BE2C (cell line): ENCODE results near the gene TTLL11.

Experiments used
- DNase-seq: peaks from one replicate; pipeline ENCODE4 v3.0.0-alpha.2; 2020
- H3K27me3 ChIP-seq: fragments of 250-450 bp; sonication (Bioruptor Pico); 2 replicates; pipeline ENCODE4 v1.5.1; 2020; ENCODE audit warnings: mild to moderate bottlenecking
- H3K36me3 ChIP-seq: fragments of 250-450 bp; sonication (Bioruptor Pico); 2 replicates; pipeline ENCODE4 v1.5.1; 2020; ENCODE audit warnings: mild to moderate bottlenecking
- H3K4me1 ChIP-seq: fragments of 250-450 bp; sonication (Bioruptor Pico); 2 replicates; pipeline ENCODE4 v1.5.1; 2020
- H3K4me3 ChIP-seq: 2 replicates; pipeline ENCODE4 v1.5.1; 2011; ENCODE audit warnings: low read depth, low read length
- H3K9me3 ChIP-seq: fragments of 250-450 bp; sonication (Bioruptor Pico); 2 replicates; pipeline ENCODE4 v1.5.1; 2020
- TF ChIP-seq, protein P1 (sequence below): IDR thresholded peaks from 2 replicates; pipeline ENCODE4 v1.5.1; 2012; ENCODE audit warnings: mild to moderate bottlenecking, low read depth, low read length

Gene TTLL11

DNA sequence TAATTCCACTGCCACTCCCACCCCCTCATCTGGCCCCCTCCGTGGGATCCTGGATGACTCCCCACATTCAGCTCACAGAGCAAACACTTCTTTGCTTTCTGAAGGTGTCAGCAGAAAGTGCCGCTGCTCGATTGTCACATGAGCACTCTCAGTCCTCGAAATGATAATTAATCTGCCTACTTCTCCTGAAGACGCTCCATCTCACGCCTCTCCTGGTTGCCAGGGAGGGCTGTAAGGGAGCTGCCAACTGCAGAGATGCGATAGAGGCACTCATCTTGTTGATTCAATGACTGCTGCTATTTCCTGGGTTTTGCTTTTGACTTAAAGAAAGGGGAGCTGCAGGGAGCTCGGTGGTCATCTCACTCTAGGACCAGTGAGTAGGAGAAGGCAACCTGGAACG, 235.2 kb downstream of the TTLL11 start:
- TF ChIP-seq, protein P1, sequence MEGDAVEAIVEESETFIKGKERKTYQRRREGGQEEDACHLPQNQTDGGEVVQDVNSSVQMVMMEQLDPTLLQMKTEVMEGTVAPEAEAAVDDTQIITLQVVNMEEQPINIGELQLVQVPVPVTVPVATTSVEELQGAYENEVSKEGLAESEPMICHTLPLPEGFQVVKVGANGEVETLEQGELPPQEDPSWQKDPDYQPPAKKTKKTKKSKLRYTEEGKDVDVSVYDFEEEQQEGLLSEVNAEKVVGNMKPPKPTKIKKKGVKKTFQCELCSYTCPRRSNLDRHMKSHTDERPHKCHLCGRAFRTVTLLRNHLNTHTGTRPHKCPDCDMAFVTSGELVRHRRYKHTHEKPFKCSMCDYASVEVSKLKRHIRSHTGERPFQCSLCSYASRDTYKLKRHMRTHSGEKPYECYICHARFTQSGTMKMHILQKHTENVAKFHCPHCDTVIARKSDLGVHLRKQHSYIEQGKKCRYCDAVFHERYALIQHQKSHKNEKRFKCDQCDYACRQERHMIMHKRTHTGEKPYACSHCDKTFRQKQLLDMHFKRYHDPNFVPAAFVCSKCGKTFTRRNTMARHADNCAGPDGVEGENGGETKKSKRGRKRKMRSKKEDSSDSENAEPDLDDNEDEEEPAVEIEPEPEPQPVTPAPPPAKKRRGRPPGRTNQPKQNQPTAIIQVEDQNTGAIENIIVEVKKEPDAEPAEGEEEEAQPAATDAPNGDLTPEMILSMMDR, result no peak
- Histone ChIP-seq H3K4me3 (no peak overlapping the region), H3K27me3 (no peaks in the 10 kb centered on the region), H3K9me3 (no peaks in the 10 kb centered on the region; the same call in 1 of the 2 replicates), H3K4me1 (no peaks in the 10 kb centered on the region), H3K36me3 (no peaks in the 10 kb centered on the region)
- DNase-seq, result no peak

DNA sequence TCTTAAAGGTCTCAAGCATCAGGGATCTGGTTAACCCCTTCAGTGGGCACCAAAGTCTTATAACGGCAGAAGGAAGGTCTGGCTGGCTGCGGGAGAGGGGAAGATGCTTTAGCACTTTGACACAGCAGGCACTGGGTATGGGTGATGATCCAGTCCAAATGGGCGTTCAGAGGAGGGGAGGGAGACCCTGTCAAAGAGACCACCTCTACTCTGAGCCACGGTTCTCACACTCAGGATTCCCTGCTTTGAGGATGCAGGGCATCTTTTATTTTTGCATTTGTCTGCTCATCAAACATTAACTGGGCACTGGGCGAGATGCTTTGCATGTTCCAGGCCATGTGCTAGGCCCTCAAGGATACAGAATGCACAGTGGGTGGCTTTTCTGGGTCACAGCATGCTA, 237.6 kb downstream of the TTLL11 start:
- Histone ChIP-seq H3K4me3 (no peak overlapping the region), H3K27me3 (no peaks in the 10 kb centered on the region), H3K36me3 (no peaks in the 10 kb centered on the region), H3K4me1 (no peaks in the 10 kb centered on the region), H3K9me3 (no peaks in the 10 kb centered on the region; the same call in 1 of the 2 replicates)
- DNase-seq, result no peak
- TF ChIP-seq, protein P1, result no peak

DNA sequence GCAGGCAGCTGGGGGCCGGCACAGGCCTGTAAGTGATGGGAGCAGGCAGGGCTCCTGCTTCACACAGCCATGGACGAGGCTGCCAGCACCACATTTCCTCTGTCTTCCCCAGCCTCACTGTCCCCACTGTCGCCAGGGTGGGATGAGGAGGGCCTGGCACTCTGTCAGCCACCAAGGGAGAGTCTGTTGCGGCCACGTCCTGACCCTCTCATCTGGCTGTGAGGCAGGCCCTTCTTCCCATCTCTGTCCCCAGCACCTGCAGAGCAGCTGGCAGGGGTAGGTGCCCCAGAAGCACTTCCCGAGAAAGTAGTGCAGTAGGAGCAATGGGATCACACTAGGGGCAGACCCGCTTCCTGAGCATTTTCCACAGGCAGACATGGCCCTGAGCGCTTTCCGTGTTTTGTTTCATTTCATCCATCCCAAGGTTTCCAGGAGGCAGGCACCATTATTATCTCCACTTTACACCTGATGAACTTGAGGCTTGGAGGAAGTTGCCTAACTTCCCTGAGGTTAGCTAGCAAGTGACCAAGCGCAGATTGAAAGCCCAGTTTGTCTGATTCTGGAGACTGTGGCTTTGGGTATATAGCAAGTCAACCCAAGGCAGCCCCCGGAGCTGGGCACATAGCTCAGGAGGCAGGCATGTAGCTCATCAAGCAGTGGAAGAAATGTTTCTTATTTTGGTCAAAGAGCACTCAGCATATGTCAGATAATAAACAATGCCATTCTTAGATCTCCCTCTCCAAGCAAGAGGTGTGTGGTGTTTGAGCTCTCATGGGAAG, 239.3 kb downstream of the TTLL11 start:
- TF ChIP-seq, protein P1, result no peak
- no peak for DNase-seq
- no peaks in the 10 kb centered on the region for H3K9me3 ChIP-seq
- no peaks in the 10 kb centered on the region for H3K36me3 ChIP-seq
- H3K4me1 ChIP-seq, result no peaks in the 10 kb centered on the region
- H3K27me3 ChIP-seq, result no peaks in the 10 kb centered on the region
- no peak overlapping the region for H3K4me3 ChIP-seq

DNA sequence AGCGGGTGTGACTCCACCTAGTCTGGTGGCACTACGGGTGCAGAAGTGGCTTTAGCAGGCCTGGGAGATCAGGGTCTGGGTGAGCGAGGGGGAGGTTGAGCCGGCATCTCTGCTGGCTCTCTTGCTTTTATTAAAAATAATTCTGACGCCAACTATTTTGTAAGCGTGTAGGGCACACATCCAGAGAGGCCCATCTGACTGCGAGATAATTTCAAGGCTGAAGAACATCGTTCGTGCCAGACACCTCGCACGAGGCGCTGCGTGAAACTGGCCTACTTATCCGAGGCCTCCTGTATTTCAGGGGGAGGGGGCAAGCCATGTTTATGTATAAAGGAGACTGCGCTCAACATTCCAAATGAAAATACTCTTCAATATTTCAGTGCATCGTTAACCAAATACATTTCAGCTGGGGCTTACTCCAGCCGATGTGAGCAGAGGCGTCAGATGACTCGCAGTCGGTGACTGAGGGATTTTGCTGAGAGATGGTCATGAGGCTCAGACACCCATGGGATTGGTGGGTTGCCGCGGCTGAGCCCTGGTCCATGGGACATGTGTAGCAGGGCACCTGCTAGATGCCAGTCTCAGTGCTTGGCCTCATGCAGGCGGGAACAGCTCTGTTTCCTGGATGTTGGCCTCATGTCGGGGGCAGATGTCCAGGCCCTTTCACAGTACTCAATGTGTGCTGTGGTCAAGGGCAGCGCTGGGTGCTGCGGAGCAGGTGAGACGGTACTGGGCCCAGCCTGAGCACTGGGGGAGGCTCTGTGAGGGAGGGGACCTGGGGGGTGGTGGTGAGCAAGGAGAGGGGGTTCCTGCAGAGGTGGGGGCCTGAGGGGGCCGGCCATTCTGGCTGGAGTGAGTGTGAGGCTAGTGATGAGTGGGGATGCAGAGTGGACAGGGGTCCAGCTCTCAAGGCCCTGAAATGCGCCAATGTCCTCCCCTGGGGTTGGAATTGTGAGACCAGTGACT, 240.2 kb downstream of the TTLL11 start:
- no peaks in the 10 kb centered on the region for H3K9me3 ChIP-seq
- H3K4me3 ChIP-seq, result no peak overlapping the region
- H3K4me1 ChIP-seq, result no peaks in the 10 kb centered on the region
- no peaks in the 10 kb centered on the region for H3K36me3 ChIP-seq
- H3K27me3 ChIP-seq, result no peaks in the 10 kb centered on the region
- TF ChIP-seq, protein P1, result no peak
- DNase-seq, result no peak

DNA sequence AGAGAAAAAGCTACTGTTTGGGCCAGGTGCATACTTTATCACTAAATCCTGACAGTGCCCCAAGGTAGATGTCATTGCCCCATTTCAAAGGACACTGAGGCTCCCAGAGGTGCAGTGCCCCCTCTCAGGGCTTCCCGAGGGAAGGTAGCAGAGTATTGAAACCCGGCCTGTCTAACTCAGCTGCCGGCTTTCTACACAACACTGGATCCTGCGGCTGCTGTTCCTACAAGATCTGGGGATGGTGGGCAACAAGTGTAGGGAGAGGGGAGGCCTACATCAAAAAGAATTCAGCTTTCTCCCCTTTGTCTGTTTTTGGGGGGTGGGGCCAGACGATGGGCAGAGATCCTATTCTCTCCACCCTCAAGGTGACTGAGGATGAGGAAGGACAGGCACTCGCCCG, 240.9 kb downstream of the TTLL11 start:
- no peak overlapping the region for H3K4me3 ChIP-seq
- H3K36me3 ChIP-seq, result no peaks in the 10 kb centered on the region
- H3K9me3 ChIP-seq, result no peaks in the 10 kb centered on the region
- TF ChIP-seq, protein P1, result no peak
- no peak for DNase-seq
- H3K4me1 ChIP-seq, result no peaks in the 10 kb centered on the region
- H3K27me3 ChIP-seq, result no peaks in the 10 kb centered on the region
